ENCODE results near the gene MANEA. TPM values are rescaled to one million over a fixed set of nuclear protein-coding genes. Genes with fewer than 3 reads are reported as not detected.
"Not testable (repeated sequence)": the region's sequence is repeated elsewhere in the genome, so short reads cannot be mapped to it uniquely, and the experiment has no call there.

MANEA gene
- total RNA-seq, 1 experiment from 2014 or later: 20.1 TPM

- no peak for TF ChIP-seq SIN3A (IDR thresholded peaks at IDR 0.05; ENCODE audit: borderline replicate concordance, insufficient read depth, low read depth, low read length)
- TF ChIP-seq REST (IDR thresholded peaks at IDR 0.05; ENCODE audit: insufficient read depth in 1 of 2, low read depth in 2 of 2, low read length in 1 of 2): no peak
- no peak for TF ChIP-seq TCF7L2 (IDR thresholded peaks at IDR 0.05; ENCODE audit: low read depth, low read length)
- no peak for TF ChIP-seq POLR2AphosphoS5 (IDR thresholded peaks at IDR 0.05; ENCODE audit: low read depth, low read length)
- intact Hi-C loops (cut with micrococcal nuclease; ENCODE audit: unreplicated experiment) (no loop called here), in situ Hi-C loops (cut with HindIII; ENCODE audit: low pct_unique_long_range_greater_than_20kb, low sequenced_read_pairs) (no loop called here)
- Histone ChIP-seq H3K27me3 (ENCODE audit: control insufficient read depth, insufficient read depth, low read length) (no peaks in the 10 kb centered on the region), H3K27ac (ENCODE audit: low read length) (no peak overlapping the region), H3K4me1 (ENCODE audit: control insufficient read depth, insufficient read depth, low read length) (no peaks in the 10 kb centered on the region), H3K36me3 (ENCODE audit: control insufficient read depth, insufficient read depth, low read length) (no peaks in the 10 kb centered on the region), H3K9me3 (ENCODE audit: control insufficient read depth, insufficient read depth, low read depth, low read length) (no peaks in the 10 kb centered on the region), H3K4me3 (ENCODE audit: low read depth in 2 of 2, low read length in 2 of 2) (no peak overlapping the region)
- CTCF ChIA-PET: no interaction called here
- BruUV-seq (replicated peaks): no TSS peak
- DNase-seq (ENCODE audit: low read depth, low spot score) (no peak), ATAC-seq (no peak)
- POLR2A ChIA-PET: no interaction called here
Observed at GRCh38 chr6:95553880-95554279, 23.5 kb upstream of the MANEA start.

- CTCF ChIA-PET; H3K27ac ChIP-seq (ENCODE audit: low read length); in situ Hi-C loops (cut with HindIII; ENCODE audit: low pct_unique_long_range_greater_than_20kb, low sequenced_read_pairs); ATAC-seq; DNase-seq (ENCODE audit: low read depth, low spot score); intact Hi-C loops (cut with micrococcal nuclease; ENCODE audit: unreplicated experiment); H3K4me1 ChIP-seq (ENCODE audit: control insufficient read depth, insufficient read depth, low read length); H3K9me3 ChIP-seq (ENCODE audit: control insufficient read depth, insufficient read depth, low read depth, low read length); H3K4me3 ChIP-seq (ENCODE audit: low read depth in 2 of 2, low read length in 2 of 2); H3K27me3 ChIP-seq (ENCODE audit: control insufficient read depth, insufficient read depth, low read length); BruUV-seq (replicated peaks); POLR2A ChIA-PET; H3K36me3 ChIP-seq (ENCODE audit: control insufficient read depth, insufficient read depth, low read length): not testable (repeated sequence)
Observed at GRCh38 chr6:95560956-95561355, 16.4 kb upstream of the MANEA start.

GRCh38 chr6:95569560-95569959 lies 7.8 kb upstream of the MANEA start:
- ChIA-PET POLR2A (no interaction called here), CTCF (no interaction called here)
- Histone ChIP-seq H3K9me3 (ENCODE audit: control insufficient read depth, insufficient read depth, low read depth, low read length) (no peaks in the 10 kb centered on the region), H3K4me3 (ENCODE audit: low read depth in 2 of 2, low read length in 2 of 2) (no peak overlapping the region), H3K4me1 (ENCODE audit: control insufficient read depth, insufficient read depth, low read length) (no peaks in the 10 kb centered on the region), H3K27me3 (ENCODE audit: control insufficient read depth, insufficient read depth, low read length) (no peaks in the 10 kb centered on the region), H3K27ac (ENCODE audit: low read length) (no peak overlapping the region), H3K36me3 (ENCODE audit: control insufficient read depth, insufficient read depth, low read length) (no peaks in the 10 kb centered on the region)
- DNase-seq (ENCODE audit: low read depth, low spot score) (no peak), ATAC-seq (no peak)
- BruUV-seq (replicated peaks): no TSS peak
- no peak for TF ChIP-seq REST (IDR thresholded peaks at IDR 0.05; ENCODE audit: insufficient read depth in 1 of 2, low read depth in 2 of 2, low read length in 1 of 2)
- no peak for TF ChIP-seq CTCF (IDR thresholded peaks at IDR 0.05)
- no peak for TF ChIP-seq TCF7L2 (IDR thresholded peaks at IDR 0.05; ENCODE audit: low read depth, low read length)
- no peak for TF ChIP-seq SIN3A (IDR thresholded peaks at IDR 0.05; ENCODE audit: borderline replicate concordance, insufficient read depth, low read depth, low read length)
- TF ChIP-seq POLR2AphosphoS5 (IDR thresholded peaks at IDR 0.05; ENCODE audit: low read depth, low read length): no peak
- in situ Hi-C loops (cut with HindIII; ENCODE audit: low pct_unique_long_range_greater_than_20kb, low sequenced_read_pairs) (no loop called here), intact Hi-C loops (cut with micrococcal nuclease; ENCODE audit: unreplicated experiment) (no loop called here)

Measured in Panc1 (cell line).